Measurements from ENCODE around the gene RAC3. TPM values are rescaled to one million over a fixed set of nuclear protein-coding genes. Genes with fewer than 3 reads are reported as not detected.

RAC3 gene
- total RNA-seq, 6 experiments from 2014 or later = 4.3 to 8.5 (median 5.6) TPM

DNA sequence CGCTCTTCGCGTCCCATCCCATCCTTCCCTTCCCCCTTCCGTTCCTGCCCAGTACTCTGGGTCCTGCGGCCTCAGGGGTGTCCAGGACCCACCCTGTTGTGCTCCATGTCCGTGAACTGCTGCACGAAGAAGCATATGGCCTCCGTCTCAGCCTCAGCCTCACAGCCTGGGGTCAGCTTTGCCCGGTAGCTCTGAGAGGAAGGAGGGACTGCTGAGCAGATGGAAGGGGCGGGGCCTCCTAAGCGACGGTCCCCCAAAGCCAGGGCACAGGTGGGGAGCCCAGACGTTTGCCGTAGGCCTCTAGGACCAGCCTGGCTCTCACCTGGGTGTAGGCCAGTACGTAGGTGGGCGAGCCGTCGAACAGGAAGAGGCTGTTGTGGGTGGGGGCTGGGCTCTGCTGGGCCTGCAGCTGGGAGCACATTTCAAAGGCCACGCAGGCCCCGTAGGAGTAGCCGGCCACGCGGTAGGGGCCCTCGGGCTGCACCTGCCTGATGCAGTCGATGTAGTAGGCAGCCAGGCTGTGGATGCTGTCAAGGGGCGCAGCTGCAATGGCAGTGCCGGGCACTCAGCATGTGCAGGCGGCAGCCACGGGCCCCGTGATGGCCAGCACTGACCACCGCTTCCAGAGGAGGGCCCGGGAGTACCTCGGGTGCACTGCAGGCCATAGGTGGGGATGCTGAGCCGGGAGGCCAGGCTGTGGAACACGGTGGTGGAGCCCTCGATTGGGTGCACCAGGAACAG lies 48.7 kb downstream of the RAC3 start:
- Mint-ChIP-seq H3K4me3 (no peak overlapping the region), H3K4me1 (ENCODE audit: low read depth) (no peaks in the 10 kb centered on the region), H3K27me3 (ENCODE audit: insufficient read depth) (peaks cover 14% of the 10 kb centered on the region), H3K27ac (no peak overlapping the region), H3K36me3 (ENCODE audit: low read depth) (peaks cover 8% of the 10 kb centered on the region; the same call in 1 of the 2 replicates), H3K9me3 (no peaks in the 10 kb centered on the region)
- no peak for DNase-seq
- TF ChIP-seq, protein P1, sequence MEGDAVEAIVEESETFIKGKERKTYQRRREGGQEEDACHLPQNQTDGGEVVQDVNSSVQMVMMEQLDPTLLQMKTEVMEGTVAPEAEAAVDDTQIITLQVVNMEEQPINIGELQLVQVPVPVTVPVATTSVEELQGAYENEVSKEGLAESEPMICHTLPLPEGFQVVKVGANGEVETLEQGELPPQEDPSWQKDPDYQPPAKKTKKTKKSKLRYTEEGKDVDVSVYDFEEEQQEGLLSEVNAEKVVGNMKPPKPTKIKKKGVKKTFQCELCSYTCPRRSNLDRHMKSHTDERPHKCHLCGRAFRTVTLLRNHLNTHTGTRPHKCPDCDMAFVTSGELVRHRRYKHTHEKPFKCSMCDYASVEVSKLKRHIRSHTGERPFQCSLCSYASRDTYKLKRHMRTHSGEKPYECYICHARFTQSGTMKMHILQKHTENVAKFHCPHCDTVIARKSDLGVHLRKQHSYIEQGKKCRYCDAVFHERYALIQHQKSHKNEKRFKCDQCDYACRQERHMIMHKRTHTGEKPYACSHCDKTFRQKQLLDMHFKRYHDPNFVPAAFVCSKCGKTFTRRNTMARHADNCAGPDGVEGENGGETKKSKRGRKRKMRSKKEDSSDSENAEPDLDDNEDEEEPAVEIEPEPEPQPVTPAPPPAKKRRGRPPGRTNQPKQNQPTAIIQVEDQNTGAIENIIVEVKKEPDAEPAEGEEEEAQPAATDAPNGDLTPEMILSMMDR (IDR thresholded peaks at IDR 0.05) = no peak

DNA sequence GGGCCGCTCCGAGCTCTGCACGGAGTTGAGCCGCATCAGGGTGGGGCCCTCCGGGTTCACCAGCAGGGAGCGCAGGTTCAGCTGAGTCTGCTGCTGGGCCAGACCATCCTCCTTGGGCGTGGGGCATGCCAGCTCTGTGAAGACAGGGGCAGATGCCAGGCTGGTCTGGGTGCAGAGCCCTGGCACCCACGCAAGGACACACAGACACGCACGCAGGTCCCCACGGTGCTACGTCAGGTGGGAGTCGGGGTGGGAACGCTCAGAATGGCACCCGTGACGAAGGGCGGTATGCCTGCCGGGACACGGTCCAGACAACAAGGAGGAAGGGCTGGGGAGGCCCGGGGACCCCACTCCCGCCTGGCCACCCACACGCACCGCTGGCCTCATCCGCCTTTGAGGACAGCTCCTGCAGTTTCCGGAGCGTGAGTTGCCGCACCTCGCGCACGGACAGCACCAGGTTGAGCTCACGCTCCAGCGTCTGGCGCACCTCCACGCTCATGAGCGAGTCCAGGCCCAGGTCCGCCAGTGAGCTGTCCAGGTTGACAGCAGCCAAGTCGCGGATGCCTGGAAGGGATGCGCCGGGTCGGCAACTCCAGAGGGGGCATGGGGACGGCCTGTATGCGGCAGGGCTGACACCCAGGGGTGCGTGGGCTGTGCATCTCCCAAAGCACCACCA lies 49.4 kb downstream of the RAC3 start:
- Mint-ChIP-seq H3K27ac (no peak overlapping the region), H3K36me3 (ENCODE audit: low read depth) (peaks cover 8% of the 10 kb centered on the region; the same call in 1 of the 2 replicates), H3K9me3 (no peaks in the 10 kb centered on the region), H3K4me3 (no peak overlapping the region), H3K4me1 (ENCODE audit: low read depth) (no peaks in the 10 kb centered on the region), H3K27me3 (ENCODE audit: insufficient read depth) (peaks cover 12% of the 10 kb centered on the region)
- DNase-seq = no peak
- TF ChIP-seq, protein P1 (IDR thresholded peaks at IDR 0.05) = no peak

DNA sequence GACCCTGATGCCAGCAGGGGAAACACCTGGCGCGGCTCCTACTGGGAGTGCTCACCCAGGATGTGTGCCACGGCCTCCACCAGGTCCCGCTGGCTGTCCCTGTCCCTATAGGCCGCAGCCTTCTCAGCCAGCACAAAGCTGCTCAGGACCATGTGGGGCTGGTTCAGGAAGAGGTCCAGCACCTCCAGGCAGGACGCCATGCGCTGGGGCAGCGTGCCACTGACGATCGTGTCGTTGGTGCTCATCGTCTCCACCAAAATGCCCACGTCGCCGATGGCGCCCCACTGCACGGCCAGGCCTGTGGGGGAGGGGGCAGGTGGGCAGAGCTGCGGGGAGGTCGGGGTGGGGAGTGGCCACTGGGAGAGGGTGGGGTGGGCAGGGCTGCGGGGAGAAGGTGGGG lies 50.1 kb downstream of the RAC3 start:
- TF ChIP-seq, protein P1 (IDR thresholded peaks at IDR 0.05) = no peak
- Mint-ChIP-seq H3K27ac (no peak overlapping the region), H3K4me3 (no peak overlapping the region), H3K27me3 (ENCODE audit: insufficient read depth) (peaks cover 6% of the 10 kb centered on the region), H3K9me3 (no peaks in the 10 kb centered on the region), H3K36me3 (ENCODE audit: low read depth) (peaks cover 8% of the 10 kb centered on the region; the same call in 1 of the 2 replicates), H3K4me1 (ENCODE audit: low read depth) (no peaks in the 10 kb centered on the region)
- DNase-seq = no peak

DNA sequence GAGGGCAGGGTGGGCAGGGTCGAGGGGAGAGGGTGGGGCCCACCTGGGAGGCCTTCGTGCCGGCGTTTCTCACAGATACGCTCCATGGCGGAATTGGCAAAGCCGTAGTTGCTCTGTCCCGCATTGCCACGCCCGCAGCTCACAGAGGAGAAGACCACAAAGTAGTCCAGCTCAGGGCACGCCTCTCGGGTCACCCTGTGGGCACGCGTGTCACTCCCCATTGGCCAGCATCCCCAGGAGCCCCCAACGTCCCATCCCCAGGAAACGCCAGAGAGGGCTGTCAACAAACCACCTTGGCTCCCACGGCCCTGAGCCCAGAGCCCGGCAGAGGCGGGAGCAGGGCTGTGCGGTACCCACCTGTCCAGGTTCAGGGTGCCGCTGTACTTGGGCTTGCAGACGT lies 50.5 kb downstream of the RAC3 start:
- H3K4me3 Mint-ChIP-seq = no peak overlapping the region
- H3K27ac Mint-ChIP-seq = no peak overlapping the region
- no peaks in the 10 kb centered on the region for H3K9me3 Mint-ChIP-seq
- H3K27me3 Mint-ChIP-seq (ENCODE audit: insufficient read depth) = peaks cover 3% of the 10 kb centered on the region
- H3K4me1 Mint-ChIP-seq (ENCODE audit: low read depth) = no peaks in the 10 kb centered on the region
- TF ChIP-seq, protein P1 (IDR thresholded peaks at IDR 0.05) = no peak
- no peak for DNase-seq
- peaks cover 8% of the 10 kb centered on the region; the same call in 1 of the 2 replicates for H3K36me3 Mint-ChIP-seq (ENCODE audit: low read depth)

DNA sequence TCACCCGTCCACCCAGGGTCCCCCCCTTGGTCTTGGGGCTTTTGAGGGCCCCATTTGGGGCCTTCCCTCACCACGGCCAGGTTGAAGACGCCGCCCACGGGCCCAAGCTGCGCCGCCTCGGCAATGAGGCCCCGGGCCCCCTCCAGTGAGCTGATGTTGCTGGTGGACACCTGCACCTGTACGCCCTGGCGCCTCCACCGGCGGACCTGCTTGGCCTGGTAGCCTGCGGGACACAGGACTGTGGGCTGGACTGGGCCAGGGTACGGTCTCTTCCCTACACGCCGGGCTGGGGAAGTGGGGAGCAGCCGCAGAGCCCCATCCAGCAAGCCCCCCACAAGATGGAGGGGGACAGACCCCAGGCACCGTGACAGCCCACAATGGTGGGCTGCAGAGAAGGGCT lies 51.0 kb downstream of the RAC3 start:
- H3K4me3 Mint-ChIP-seq = no peak overlapping the region
- TF ChIP-seq, protein P1 (IDR thresholded peaks at IDR 0.05) = no peak
- H3K27me3 Mint-ChIP-seq (ENCODE audit: insufficient read depth) = peaks cover 3% of the 10 kb centered on the region
- H3K27ac Mint-ChIP-seq = no peak overlapping the region
- no peaks in the 10 kb centered on the region for H3K4me1 Mint-ChIP-seq (ENCODE audit: low read depth)
- DNase-seq = no peak
- H3K9me3 Mint-ChIP-seq = no peaks in the 10 kb centered on the region
- peaks cover 8% of the 10 kb centered on the region; the same call in 1 of the 2 replicates for H3K36me3 Mint-ChIP-seq (ENCODE audit: low read depth)
